A549 (cell line): ENCODE results near the gene DTD1.

Experiments
- CEBPB ChIP-seq, 2 experiments: fragments of >200 bp in 1 of 2; sonication (Bioruptor Twin) in 1 of 2; formaldehyde crosslinking in 1 of 2; IDR thresholded peaks; 2 replicates each; pipeline ENCODE4 v1.6.1; 2012 to 2016
- CTCF ChIP-seq: fragments of >200 bp; sonication (Bioruptor Twin); formaldehyde crosslinking; IDR thresholded peaks from 3 replicates; pipeline ENCODE4 v1.5.1; 2016
- MAX ChIP-seq: IDR thresholded peaks from 2 replicates; pipeline ENCODE4 v1.6.1; 2012
- POLR2AphosphoS2 ChIP-seq: conservative IDR thresholded peaks from 2 replicates; pipeline ENCODE4 v1.6.1; 2012; ENCODE audit warnings: low read length, improper control_type of control experiment, inconsistent platforms
- REST ChIP-seq: fragments of 200-600 bp; sonication (generic); IDR thresholded peaks from 2 replicates; pipeline ENCODE4 v1.6.1; 2016; ENCODE audit warnings: antibody characterized with exemption, mild to moderate bottlenecking, moderate library complexity
- SREBF2 ChIP-seq: fragments of 450-650 bp; IDR thresholded peaks from 2 replicates; pipeline ENCODE4 v1.6.1; 2014; ENCODE audit warnings: mild to moderate bottlenecking, moderate library complexity

GRCh38 chr20:18774207-18774606 lies 186.4 kb downstream of the DTD1 start:
- TF ChIP-seq MAX = no peak
- TF ChIP-seq CTCF = no peak
- TF ChIP-seq SREBF2 = no peak
- TF ChIP-seq CEBPB (IDR thresholded peaks at IDR 0.05) = no peak
- TF ChIP-seq POLR2AphosphoS2 = no peak
- no peak for TF ChIP-seq REST
